Epithelial cell of prostate (primary cell): ENCODE measurements around the gene LPP.
"Not testable (repeated sequence)": the region's sequence is repeated elsewhere in the genome, so short reads cannot be mapped to it uniquely, and the experiment has no call there.

Experiments used
- DNase-seq: peaks from one replicate; pipeline ENCODE4 v3.0.0-alpha.2; 2011; ENCODE audit warnings: low read depth, low spot score
- H3K27ac ChIP-seq: fragments of 450-650 bp; 2 replicates; pipeline ENCODE4 v1.5.1; 2017; ENCODE audit warnings: mild to moderate bottlenecking

The LPP gene

GRCh38 chr3:188440340-188440972, 286.5 kb downstream of the LPP start:
- H3K27ac ChIP-seq: no peak overlapping the region
- DNase-seq: no peak

- DNase-seq: no peak
- no peak overlapping the region for H3K27ac ChIP-seq
Measured at GRCh38 chr3:188442430-188442829, 288.5 kb downstream of the LPP start.

- DNase-seq, H3K27ac ChIP-seq: not testable (repeated sequence)
Measured at GRCh38 chr3:188445175-188445574, 291.2 kb downstream of the LPP start.

GRCh38 chr3:188446014-188446413, 292.1 kb downstream of the LPP start:
- no peak overlapping the region for H3K27ac ChIP-seq
- DNase-seq: no peak

- no peak overlapping the region for H3K27ac ChIP-seq
- DNase-seq: no peak
Measured at GRCh38 chr3:188446766-188447165, 292.8 kb downstream of the LPP start.

- no peak overlapping the region for H3K27ac ChIP-seq
Measured at GRCh38 chr3:188448813-188449212, 294.9 kb downstream of the LPP start.

GRCh38 chr3:188449421-188449820, 295.5 kb downstream of the LPP start:
- no peak for DNase-seq
- no peak overlapping the region for H3K27ac ChIP-seq

More at GRCh38 chr3:188448813-188449212, 294.9 kb downstream of the LPP start:
- no peak for DNase-seq

- DNase-seq: no peak
- H3K27ac ChIP-seq: no peak overlapping the region
Measured at GRCh38 chr3:188452158-188452772, 298.3 kb downstream of the LPP start.

GRCh38 chr3:188453431-188454384, 299.8 kb downstream of the LPP start:
- DNase-seq: no peak
- H3K27ac ChIP-seq: no peak overlapping the region

GRCh38 chr3:188455748-188456147, 301.8 kb downstream of the LPP start:
- no peak overlapping the region for H3K27ac ChIP-seq
- DNase-seq: no peak

- DNase-seq: no peak
- H3K27ac ChIP-seq: no peak overlapping the region
Measured at GRCh38 chr3:188458756-188459155, 304.8 kb downstream of the LPP start.

GRCh38 chr3:188465311-188465710, 311.4 kb downstream of the LPP start:
- H3K27ac ChIP-seq: no peak overlapping the region
- DNase-seq: no peak

- no peak for DNase-seq
- no peak overlapping the region for H3K27ac ChIP-seq
Measured at GRCh38 chr3:188468196-188468595, 314.2 kb downstream of the LPP start.

GRCh38 chr3:188468662-188469061, 314.7 kb downstream of the LPP start:
- H3K27ac ChIP-seq: no peak overlapping the region
- no peak for DNase-seq

GRCh38 chr3:188469228-188469885, 315.4 kb downstream of the LPP start:
- DNase-seq: no peak
- no peak overlapping the region for H3K27ac ChIP-seq

- no peak for DNase-seq
- no peak overlapping the region for H3K27ac ChIP-seq
Measured at GRCh38 chr3:188470508-188471130, 316.7 kb downstream of the LPP start.

- H3K27ac ChIP-seq: no peak overlapping the region
- DNase-seq: no peak
Measured at GRCh38 chr3:188471723-188472122, 317.8 kb downstream of the LPP start.

- DNase-seq: no peak
- H3K27ac ChIP-seq: no peak overlapping the region
Measured at GRCh38 chr3:188472336-188472735, 318.4 kb downstream of the LPP start.

GRCh38 chr3:188473045-188473444, 319.1 kb downstream of the LPP start:
- H3K27ac ChIP-seq: no peak overlapping the region
- no peak for DNase-seq
